ENCODE results near the gene CAMKV. TPM values are rescaled to one million over a fixed set of nuclear protein-coding genes. Genes with fewer than 3 reads are reported as not detected.

CAMKV gene
- total and polyA plus RNA-seq, 2 experiments from 2014 or later, result 2.7 to 3.5 TPM

GRCh38 chr3:49855662-49856061 is 14.0 kb downstream of the CAMKV start:
- H3K4me3 ChIP-seq, result no peak overlapping the region
- DNase-seq (ENCODE audit: low spot score), result no peak
- no peaks in the 10 kb centered on the region for H4K20me1 ChIP-seq (ENCODE audit: insufficient read depth, poor library complexity, severe bottlenecking)
- no peaks in the 10 kb centered on the region for H3K27me3 ChIP-seq
- peak overlapping the region; percentile 72 for H2AFZ ChIP-seq
- no peak for TF ChIP-seq EZH2 (IDR thresholded peaks at IDR 0.05; ENCODE audit: borderline replicate concordance)
- no peak for TF ChIP-seq EZH2phosphoT487 (IDR thresholded peaks at IDR 0.05; ENCODE audit: low read depth, severe bottlenecking, unreplicated experiment)
- TF ChIP-seq, protein P1, sequence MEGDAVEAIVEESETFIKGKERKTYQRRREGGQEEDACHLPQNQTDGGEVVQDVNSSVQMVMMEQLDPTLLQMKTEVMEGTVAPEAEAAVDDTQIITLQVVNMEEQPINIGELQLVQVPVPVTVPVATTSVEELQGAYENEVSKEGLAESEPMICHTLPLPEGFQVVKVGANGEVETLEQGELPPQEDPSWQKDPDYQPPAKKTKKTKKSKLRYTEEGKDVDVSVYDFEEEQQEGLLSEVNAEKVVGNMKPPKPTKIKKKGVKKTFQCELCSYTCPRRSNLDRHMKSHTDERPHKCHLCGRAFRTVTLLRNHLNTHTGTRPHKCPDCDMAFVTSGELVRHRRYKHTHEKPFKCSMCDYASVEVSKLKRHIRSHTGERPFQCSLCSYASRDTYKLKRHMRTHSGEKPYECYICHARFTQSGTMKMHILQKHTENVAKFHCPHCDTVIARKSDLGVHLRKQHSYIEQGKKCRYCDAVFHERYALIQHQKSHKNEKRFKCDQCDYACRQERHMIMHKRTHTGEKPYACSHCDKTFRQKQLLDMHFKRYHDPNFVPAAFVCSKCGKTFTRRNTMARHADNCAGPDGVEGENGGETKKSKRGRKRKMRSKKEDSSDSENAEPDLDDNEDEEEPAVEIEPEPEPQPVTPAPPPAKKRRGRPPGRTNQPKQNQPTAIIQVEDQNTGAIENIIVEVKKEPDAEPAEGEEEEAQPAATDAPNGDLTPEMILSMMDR (IDR thresholded peaks at IDR 0.05; ENCODE audit: poor library complexity), result no peak
- H3K9me3 ChIP-seq (ENCODE audit: low read depth), result no peaks in the 10 kb centered on the region
- peak overlapping the region; percentile 82 for H3K4me2 ChIP-seq
- H3K36me3 ChIP-seq (replicated peaks; ENCODE audit: insufficient read depth, low read depth), result no peaks in the 10 kb centered on the region
- peaks cover 11% of the 10 kb centered on the region for H3K79me2 ChIP-seq
- H3K9me2 ChIP-seq (replicated peaks; ENCODE audit: insufficient read depth), result no peaks in the 10 kb centered on the region
- no peak overlapping the region for H3K27ac ChIP-seq
- no peaks in the 10 kb centered on the region for H3K4me1 ChIP-seq (ENCODE audit: insufficient read depth)
- WGBS (ENCODE audit: low lambda C conversion rate, missing lambda C conversion rate), result 71% methylated on average over 5 of the region's 5 CpGs

DNA sequence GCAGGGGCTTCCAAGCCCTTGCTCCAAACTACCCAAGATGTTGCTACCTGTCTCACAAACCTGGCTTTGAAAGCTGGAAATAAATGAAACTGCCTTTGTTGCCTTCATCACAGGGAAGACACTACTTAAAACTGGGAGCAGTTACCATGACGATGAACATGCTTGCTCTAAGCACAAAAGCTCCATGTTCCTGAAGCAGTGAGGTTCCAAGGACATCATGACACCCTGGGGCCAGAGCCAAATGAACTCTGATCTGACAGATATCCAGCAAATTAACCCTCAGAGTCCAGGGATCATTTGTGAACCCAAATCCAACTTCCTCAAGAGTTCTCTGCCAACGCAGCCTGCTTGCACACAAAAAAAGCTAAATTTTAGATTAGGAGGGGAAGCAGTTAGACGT is 24.0 kb downstream of the CAMKV start:
- peak; percentile 3 for DNase-seq (ENCODE audit: low spot score)
- Histone ChIP-seq H2AFZ (no peak overlapping the region), H3K79me2 (no peaks in the 10 kb centered on the region), H3K36me3 (replicated peaks; ENCODE audit: insufficient read depth, low read depth) (no peaks in the 10 kb centered on the region), H4K20me1 (ENCODE audit: insufficient read depth, poor library complexity, severe bottlenecking) (no peaks in the 10 kb centered on the region), H3K9me2 (replicated peaks; ENCODE audit: insufficient read depth) (no peaks in the 10 kb centered on the region), H3K4me1 (ENCODE audit: insufficient read depth) (no peaks in the 10 kb centered on the region), H3K4me3 (no peak overlapping the region), H3K4me2 (no peak overlapping the region), H3K27me3 (no peaks in the 10 kb centered on the region), H3K27ac (no peak overlapping the region), H3K9me3 (ENCODE audit: low read depth) (no peaks in the 10 kb centered on the region)
- TF ChIP-seq EZH2phosphoT487 (IDR thresholded peaks at IDR 0.05; ENCODE audit: low read depth, severe bottlenecking, unreplicated experiment), result no peak
- TF ChIP-seq EZH2 (IDR thresholded peaks at IDR 0.05; ENCODE audit: borderline replicate concordance), result no peak
- TF ChIP-seq, protein P1 (IDR thresholded peaks at IDR 0.05; ENCODE audit: poor library complexity), result no peak
- WGBS (ENCODE audit: low lambda C conversion rate, missing lambda C conversion rate), result 89% methylated on average over 3 of the region's 3 CpGs

- 74% methylated on average over 5 of the region's 5 CpGs for WGBS (ENCODE audit: low lambda C conversion rate, missing lambda C conversion rate)
- H3K9me3 ChIP-seq (ENCODE audit: low read depth), result no peaks in the 10 kb centered on the region
- TF ChIP-seq EZH2 (IDR thresholded peaks at IDR 0.05; ENCODE audit: borderline replicate concordance) (no peak), EZH2phosphoT487 (IDR thresholded peaks at IDR 0.05; ENCODE audit: low read depth, severe bottlenecking, unreplicated experiment) (no peak)
- TF ChIP-seq, protein P1 (IDR thresholded peaks at IDR 0.05; ENCODE audit: poor library complexity), result no peak
These were observed 25.1 kb downstream of the CAMKV start for GRCh38 chr3:49844464-49845183.

More at GRCh38 chr3:49844464-49845183, 25.1 kb downstream of the CAMKV start:
- no peaks in the 10 kb centered on the region for H3K36me3 ChIP-seq (replicated peaks; ENCODE audit: insufficient read depth, low read depth)
- no peaks in the 10 kb centered on the region for H3K9me2 ChIP-seq (replicated peaks; ENCODE audit: insufficient read depth)
- peaks cover under 1% of the 10 kb centered on the region for H3K4me1 ChIP-seq (ENCODE audit: insufficient read depth)
- DNase-seq (ENCODE audit: low spot score), result peak; percentile 4
- H3K4me3 ChIP-seq, result no peak overlapping the region
- no peaks in the 10 kb centered on the region for H3K27me3 ChIP-seq
- no peak overlapping the region for H2AFZ ChIP-seq
- no peak overlapping the region for H3K27ac ChIP-seq
- H3K79me2 ChIP-seq, result no peaks in the 10 kb centered on the region
- no peak overlapping the region for H3K4me2 ChIP-seq
- H4K20me1 ChIP-seq (ENCODE audit: insufficient read depth, poor library complexity, severe bottlenecking), result no peaks in the 10 kb centered on the region
